Fibroblast of lung (primary cell): ENCODE measurements around the gene LY9.

Experiments
- CTCF ChIP-seq, 2 donors: IDR thresholded peaks in 1 of 2; conservative IDR thresholded peaks in 1 of 2; 1 replicate in 1 of 2; 2 replicates in 1 of 2; pipeline ENCODE4 v1.5.1; 2011 to 2012; ENCODE audit warnings: low read length in 2 of 2, control low read depth in 1 of 2, inconsistent platforms in 1 of 2, low read depth in 1 of 2, mild to moderate bottlenecking in 1 of 2
- EZH2 ChIP-seq: IDR thresholded peaks from 2 replicates; pipeline ENCODE4 v1.5.1; 2012; ENCODE audit warnings: low read length, control low read depth, mild to moderate bottlenecking; ENCODE audit errors: missing control alignments

GRCh38 chr1:160863774-160864131 is 67.8 kb downstream of the LY9 start:
- TF ChIP-seq CTCF (conservative IDR thresholded peaks at IDR 0.05 in 1 of 2, IDR thresholded peaks at IDR 0.05 in 1 of 2; ENCODE audit: low read depth in 1 of 2, low read length in 2 of 2): no peak
- no peak for TF ChIP-seq EZH2
